Endodermal cell (in vitro differentiated cells): ENCODE results near the gene WDR37. TPM values are rescaled to one million over a fixed set of nuclear protein-coding genes. Genes with fewer than 3 reads are reported as not detected.
"Not testable (repeated sequence)": the region's sequence is repeated elsewhere in the genome, so short reads cannot be mapped to it uniquely, and the experiment has no call there.

Experiments
- DNase-seq: peaks from one replicate; pipeline ENCODE4 v3.0.0-alpha.2; 2017
- H3K27ac ChIP-seq: 2 replicates; pipeline ENCODE4 v1.5.1; 2013; ENCODE audit warnings: mild to moderate bottlenecking, low read depth, low read length, moderate library complexity
- H3K27me3 ChIP-seq: 2 replicates; pipeline ENCODE4 v1.6.1; 2013; ENCODE audit warnings: mild to moderate bottlenecking, low read length, moderate library complexity; ENCODE audit not compliant: insufficient read depth, control insufficient read depth, poor library complexity, severe bottlenecking
- H3K36me3 ChIP-seq: 2 replicates; pipeline ENCODE4 v1.7.0; 2013; ENCODE audit warnings: mild to moderate bottlenecking, low read length, moderate library complexity; ENCODE audit not compliant: control insufficient read depth, insufficient read depth
- H3K4me1 ChIP-seq: one replicate; pipeline ENCODE4 v1.7.0; 2013; ENCODE audit warnings: low read length; ENCODE audit not compliant: control insufficient read depth, insufficient read depth
- H3K4me3 ChIP-seq: 2 replicates; pipeline ENCODE4 v1.5.1; 2013; ENCODE audit warnings: mild to moderate bottlenecking, low read length, moderate library complexity
- H3K9ac ChIP-seq: 2 replicates; pipeline ENCODE4 v1.6.1; 2013; ENCODE audit warnings: mild to moderate bottlenecking, low read length, moderate library complexity; ENCODE audit not compliant: poor library complexity, severe bottlenecking; ENCODE audit errors: extremely low read depth
- H3K9me3 ChIP-seq: 2 replicates; pipeline ENCODE4 v1.6.1; 2013; ENCODE audit warnings: mild to moderate bottlenecking, low read length, moderate library complexity; ENCODE audit not compliant: control insufficient read depth
- H3K27ac Mint-ChIP-seq: 2 replicates; pipeline ENCODE4 v1.8.0; 2020; ENCODE audit warnings: mixed read lengths
- H3K27me3 Mint-ChIP-seq: 2 replicates; pipeline ENCODE4 v1.8.0; 2021; ENCODE audit warnings: mild to moderate bottlenecking, mixed read lengths; ENCODE audit not compliant: insufficient read depth
- H3K36me3 Mint-ChIP-seq: 2 replicates; pipeline ENCODE4 v1.8.0; 2020; ENCODE audit warnings: low read depth, mixed read lengths
- H3K4me1 Mint-ChIP-seq: 2 replicates; pipeline ENCODE4 v1.8.0; 2020; ENCODE audit warnings: mixed read lengths
- H3K4me3 Mint-ChIP-seq: 2 replicates; pipeline ENCODE4 v1.8.0; 2020; ENCODE audit warnings: mild to moderate bottlenecking, moderate library complexity, mixed read lengths
- H3K9me3 Mint-ChIP-seq: 2 replicates; pipeline ENCODE4 v1.8.0; 2020; ENCODE audit warnings: mild to moderate bottlenecking, mixed read lengths
- WGBS, 2 experiments: methylation state at CpG; one replicate each; pipeline versions ENCODE4 v1.1.5 to v1.1.7; 2013; ENCODE audit warnings: missing lambda C conversion rate in 2 of 2, mixed read lengths in 1 of 2; ENCODE audit not compliant: insufficient coverage in 1 of 2, insufficient read length in 1 of 2; 5-methylcytosine and 5-hydroxymethylcytosine counted together
- total RNA-seq, 2 donors: library from RNA; stranded (reverse); fragmentation: NEBNext Ultra II Directional in 1 of 2; extraction: Animal tissue kit (Norgen Biotek cat#: 25700) in 1 of 2; gene quantifications; 2 replicates in 1 of 2; 3 replicates in 1 of 2; pipeline ENCODE4 v1.2.1, GENCODE V29; 2021
- TF ChIP-seq, protein P1 (sequence below): fragments of 200-600 bp; sonication (generic); conservative IDR thresholded peaks from 2 replicates; pipeline ENCODE4 v1.5.0; 2021; ENCODE audit warnings: antibody characterized with exemption, mild to moderate bottlenecking

Gene WDR37
- total RNA-seq, 2 donors from 2014 or later = 10.7 TPM

DNA sequence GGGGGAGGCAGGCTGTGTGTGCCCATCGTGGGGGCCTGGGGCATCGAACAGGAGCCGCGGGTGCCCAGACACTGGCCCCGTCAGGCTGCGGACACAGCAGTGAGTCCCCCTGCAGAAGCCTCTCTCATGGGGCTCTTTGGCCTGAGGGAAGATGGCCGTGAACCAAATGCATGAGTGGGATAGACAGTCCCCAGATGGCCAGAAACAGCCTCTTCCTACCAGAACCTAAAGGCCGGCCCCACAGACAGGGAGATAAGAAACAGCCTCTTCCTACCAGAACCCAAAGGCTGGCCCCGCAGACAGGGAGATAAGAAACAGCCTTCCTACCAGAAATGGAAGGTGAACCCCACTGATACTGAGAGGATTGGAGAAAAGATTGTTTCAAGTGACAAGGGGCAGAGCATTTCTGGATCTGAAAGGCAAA is 47.1 kb upstream of the WDR37 start:
- Mint-ChIP-seq H3K27me3 (no peaks in the 10 kb centered on the region), H3K9me3 (no peaks in the 10 kb centered on the region), H3K27ac (no peak overlapping the region), H3K4me3 (no peak overlapping the region), H3K4me1 (no peaks in the 10 kb centered on the region), H3K36me3 (peaks cover 85% of the 10 kb centered on the region)
- Histone ChIP-seq H3K27me3 (no peaks in the 10 kb centered on the region), H3K9me3 (no peaks in the 10 kb centered on the region), H3K9ac (no peak overlapping the region), H3K36me3 (peaks cover 91% of the 10 kb centered on the region), H3K4me3 (no peak overlapping the region), H3K27ac (no peak overlapping the region), H3K4me1 (no peaks in the 10 kb centered on the region)
- 96 to 97% methylated on average over 5 to 9 of the region's 9 CpGs for WGBS, 2 experiments
- TF ChIP-seq, protein P1, sequence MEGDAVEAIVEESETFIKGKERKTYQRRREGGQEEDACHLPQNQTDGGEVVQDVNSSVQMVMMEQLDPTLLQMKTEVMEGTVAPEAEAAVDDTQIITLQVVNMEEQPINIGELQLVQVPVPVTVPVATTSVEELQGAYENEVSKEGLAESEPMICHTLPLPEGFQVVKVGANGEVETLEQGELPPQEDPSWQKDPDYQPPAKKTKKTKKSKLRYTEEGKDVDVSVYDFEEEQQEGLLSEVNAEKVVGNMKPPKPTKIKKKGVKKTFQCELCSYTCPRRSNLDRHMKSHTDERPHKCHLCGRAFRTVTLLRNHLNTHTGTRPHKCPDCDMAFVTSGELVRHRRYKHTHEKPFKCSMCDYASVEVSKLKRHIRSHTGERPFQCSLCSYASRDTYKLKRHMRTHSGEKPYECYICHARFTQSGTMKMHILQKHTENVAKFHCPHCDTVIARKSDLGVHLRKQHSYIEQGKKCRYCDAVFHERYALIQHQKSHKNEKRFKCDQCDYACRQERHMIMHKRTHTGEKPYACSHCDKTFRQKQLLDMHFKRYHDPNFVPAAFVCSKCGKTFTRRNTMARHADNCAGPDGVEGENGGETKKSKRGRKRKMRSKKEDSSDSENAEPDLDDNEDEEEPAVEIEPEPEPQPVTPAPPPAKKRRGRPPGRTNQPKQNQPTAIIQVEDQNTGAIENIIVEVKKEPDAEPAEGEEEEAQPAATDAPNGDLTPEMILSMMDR = no peak
- DNase-seq = no peak

DNA sequence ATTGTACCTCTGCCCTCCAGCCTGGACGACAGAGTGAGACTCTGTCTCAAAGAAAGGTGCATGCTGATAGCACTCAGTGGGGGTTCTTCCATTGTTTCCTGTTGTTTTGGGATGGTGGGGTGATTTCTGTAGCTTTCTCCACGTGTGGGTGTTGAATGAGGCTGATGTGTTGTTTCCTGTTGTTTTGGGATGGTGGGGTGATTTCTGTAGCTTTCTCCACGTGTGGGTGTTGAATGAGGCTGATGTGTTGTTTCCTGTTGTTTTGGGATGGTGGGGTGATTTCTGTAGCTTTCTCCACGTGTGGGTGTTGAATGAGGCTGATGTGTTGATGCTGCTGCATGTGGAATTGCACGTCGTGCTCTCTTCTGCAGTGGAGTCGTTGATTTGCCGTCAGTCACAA is 46.2 kb upstream of the WDR37 start:
- not testable (repeated sequence) for H3K9ac ChIP-seq, H3K4me1 ChIP-seq, H3K4me1 Mint-ChIP-seq, H3K27me3 ChIP-seq, H3K27me3 Mint-ChIP-seq, H3K27ac ChIP-seq, H3K4me3 Mint-ChIP-seq, H3K9me3 Mint-ChIP-seq, H3K27ac Mint-ChIP-seq, H3K4me3 ChIP-seq, H3K9me3 ChIP-seq
- H3K36me3 Mint-ChIP-seq = peaks cover 88% of the 10 kb centered on the region
- H3K36me3 ChIP-seq = peaks cover 91% of the 10 kb centered on the region
- peak; percentile 23 for DNase-seq
- 78 to 88% methylated on average over 3 to 7 of the region's 8 CpGs for WGBS, 2 experiments

DNA sequence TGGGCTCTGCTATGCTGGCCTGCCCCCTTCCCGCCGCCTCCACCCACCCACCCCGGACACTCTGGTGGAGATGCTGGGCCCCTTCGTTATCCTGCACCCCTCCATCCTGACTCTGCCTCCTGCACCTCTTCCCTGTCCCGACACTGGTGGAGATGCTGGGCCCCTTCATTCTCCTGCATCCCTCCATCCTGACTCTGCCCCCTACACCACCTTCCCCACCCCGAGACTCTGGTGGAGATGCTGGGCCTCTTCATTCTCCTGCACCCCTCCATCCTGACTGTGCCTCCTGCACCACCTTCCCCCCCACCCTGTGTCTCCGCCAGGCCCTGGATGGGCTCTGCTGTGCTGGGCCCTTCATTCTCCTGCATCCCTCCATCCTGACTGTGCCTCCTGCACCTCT is 45.5 kb upstream of the WDR37 start:
- no peak overlapping the region for H3K9ac ChIP-seq
- H3K4me1 ChIP-seq = no peaks in the 10 kb centered on the region
- DNase-seq = peak; percentile 47
- Mint-ChIP-seq H3K36me3 (peaks cover 84% of the 10 kb centered on the region), H3K9me3 (no peaks in the 10 kb centered on the region), H3K4me3 (no peak overlapping the region), H3K27me3 (no peaks in the 10 kb centered on the region), H3K4me1 (no peaks in the 10 kb centered on the region), H3K27ac (no peak overlapping the region)
- 90 to 92% methylated on average over 4 to 7 of the region's 7 CpGs for WGBS, 2 experiments
- H3K36me3 ChIP-seq = peaks cover 89% of the 10 kb centered on the region
- no peaks in the 10 kb centered on the region for H3K27me3 ChIP-seq
- H3K9me3 ChIP-seq = no peaks in the 10 kb centered on the region
- TF ChIP-seq, protein P1 = no peak
- no peak overlapping the region for H3K4me3 ChIP-seq
- H3K27ac ChIP-seq = no peak overlapping the region

DNA sequence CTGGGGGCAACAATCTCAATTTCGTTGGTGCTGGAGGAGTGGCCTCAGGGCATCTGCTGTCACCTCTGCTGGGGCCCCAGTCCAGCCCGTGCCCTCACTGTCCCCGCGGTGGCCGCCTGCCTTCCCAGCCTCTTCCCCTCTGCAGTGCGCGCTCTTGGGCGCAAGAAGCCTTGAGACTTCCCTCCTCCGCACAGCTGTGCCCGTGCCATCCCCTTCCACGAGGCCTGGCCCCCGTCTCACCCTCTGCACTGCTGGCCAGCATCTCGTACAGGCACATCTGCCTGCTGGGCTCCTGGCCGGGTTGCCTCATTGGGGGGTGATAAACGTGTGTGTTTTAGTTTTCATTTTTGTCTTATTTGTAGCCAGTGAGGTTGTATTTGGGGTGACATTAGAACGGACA is 44.5 kb upstream of the WDR37 start:
- H3K27me3 ChIP-seq = no peaks in the 10 kb centered on the region
- H3K4me1 ChIP-seq = no peaks in the 10 kb centered on the region
- H3K9ac ChIP-seq = no peak overlapping the region
- H3K4me3 ChIP-seq = no peak overlapping the region
- H3K36me3 ChIP-seq = peaks cover 89% of the 10 kb centered on the region
- Mint-ChIP-seq H3K27me3 (no peaks in the 10 kb centered on the region), H3K4me3 (no peak overlapping the region), H3K4me1 (no peaks in the 10 kb centered on the region), H3K36me3 (peaks cover 83% of the 10 kb centered on the region), H3K27ac (no peak overlapping the region), H3K9me3 (no peaks in the 10 kb centered on the region)
- TF ChIP-seq, protein P1 = no peak
- WGBS, 2 experiments = 89 to 97% methylated on average over 7 to 16 of the region's 16 CpGs
- H3K9me3 ChIP-seq = no peaks in the 10 kb centered on the region
- no peak overlapping the region for H3K27ac ChIP-seq
- DNase-seq = peak; percentile 35
